Raji (cell line): ENCODE results near the gene LDLRAD4.

Experiments
- POLR2A ChIP-seq: IDR thresholded peaks from 2 replicates; pipeline ENCODE4 v1.6.1; 2011; ENCODE audit warnings: low read depth, low read length, control low read depth; ENCODE audit not compliant: insufficient read depth

Gene LDLRAD4

DNA sequence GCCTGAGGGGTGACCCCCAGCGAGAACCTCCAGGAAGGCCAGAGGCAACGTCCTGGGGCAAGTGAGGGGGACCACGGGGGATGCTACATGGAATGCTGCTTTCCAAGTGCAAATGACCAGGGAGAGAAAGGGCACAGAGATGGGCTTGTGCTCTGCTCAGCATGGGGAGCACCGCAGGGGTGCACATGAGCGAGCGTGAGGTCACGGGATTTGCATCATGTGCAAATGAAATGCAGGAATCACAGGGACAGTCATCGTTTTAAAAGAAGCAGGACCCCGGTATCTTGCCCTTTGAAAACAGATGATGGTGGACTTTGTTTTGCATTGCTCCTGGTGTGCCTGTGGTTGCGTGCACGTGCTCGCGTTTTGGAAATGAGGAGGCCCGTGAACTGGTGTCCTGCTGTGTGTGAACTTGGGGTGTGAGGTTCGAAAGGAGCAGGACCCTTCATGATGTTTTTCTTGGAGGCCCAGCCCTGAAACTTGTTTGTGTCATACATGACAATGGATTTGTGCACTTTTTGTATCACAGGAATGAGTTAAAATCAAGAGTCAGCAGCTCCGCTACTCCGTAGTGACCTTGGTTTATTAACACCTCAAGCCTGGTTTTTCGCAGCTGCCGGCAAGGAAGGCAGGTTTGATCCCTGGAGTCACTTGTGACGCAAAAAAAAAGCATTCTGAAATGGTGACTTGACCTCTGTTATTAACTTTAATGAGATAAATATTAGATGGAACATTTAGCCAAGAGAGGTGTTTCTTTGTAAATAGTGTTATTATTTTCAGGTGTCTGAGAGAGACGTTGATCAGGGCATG, 234.5 kb downstream of the LDLRAD4 start:
- no peak for TF ChIP-seq POLR2A

DNA sequence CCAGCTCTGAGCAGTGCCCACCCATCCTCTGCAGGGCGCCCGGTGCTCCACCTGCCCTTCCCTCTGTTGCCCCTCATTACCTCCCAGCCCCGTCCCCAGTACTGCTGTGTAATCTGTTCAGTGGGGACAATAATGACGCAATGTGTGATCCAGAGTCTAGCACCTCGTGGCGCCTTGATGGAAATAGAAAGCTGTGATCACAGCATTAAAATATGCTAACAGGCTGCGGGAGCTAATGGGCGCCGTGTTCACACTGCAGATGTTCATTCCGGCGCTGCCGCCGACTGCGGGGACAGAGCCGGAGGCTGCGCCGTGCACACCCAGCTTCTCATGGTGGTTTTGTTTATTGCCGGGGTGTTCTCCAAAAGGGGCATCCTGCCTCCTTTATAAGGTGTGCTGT, 235.2 kb downstream of the LDLRAD4 start:
- no peak for TF ChIP-seq POLR2A

- TF ChIP-seq POLR2A, result no peak
Measured at GRCh38 chr18:13454363-13455150, 236.0 kb downstream of the LDLRAD4 start.

DNA sequence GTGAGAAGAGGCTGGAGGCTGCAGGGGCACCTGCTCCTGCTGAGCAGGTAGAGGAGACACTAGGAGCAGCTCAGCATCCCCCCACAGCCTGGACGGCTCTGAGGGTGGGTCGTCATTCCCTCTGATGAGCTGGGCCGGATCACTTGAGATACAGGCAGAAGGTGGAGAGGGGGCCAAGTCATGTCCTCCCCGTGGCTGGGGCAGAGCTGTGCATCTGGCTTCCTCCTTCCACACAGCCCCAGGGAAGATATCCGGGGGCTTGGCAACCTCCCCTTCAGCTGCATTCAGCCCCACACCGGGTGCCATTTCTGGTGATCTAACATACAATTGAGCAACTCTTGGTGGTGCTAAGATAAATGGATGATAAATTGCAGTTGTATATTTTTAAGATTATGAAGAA, 236.9 kb downstream of the LDLRAD4 start:
- no peak for TF ChIP-seq POLR2A

- no peak for TF ChIP-seq POLR2A
Measured at GRCh38 chr18:13455960-13456481, 237.5 kb downstream of the LDLRAD4 start.

GRCh38 chr18:13456736-13457271, 238.2 kb downstream of the LDLRAD4 start:
- TF ChIP-seq POLR2A, result no peak

DNA sequence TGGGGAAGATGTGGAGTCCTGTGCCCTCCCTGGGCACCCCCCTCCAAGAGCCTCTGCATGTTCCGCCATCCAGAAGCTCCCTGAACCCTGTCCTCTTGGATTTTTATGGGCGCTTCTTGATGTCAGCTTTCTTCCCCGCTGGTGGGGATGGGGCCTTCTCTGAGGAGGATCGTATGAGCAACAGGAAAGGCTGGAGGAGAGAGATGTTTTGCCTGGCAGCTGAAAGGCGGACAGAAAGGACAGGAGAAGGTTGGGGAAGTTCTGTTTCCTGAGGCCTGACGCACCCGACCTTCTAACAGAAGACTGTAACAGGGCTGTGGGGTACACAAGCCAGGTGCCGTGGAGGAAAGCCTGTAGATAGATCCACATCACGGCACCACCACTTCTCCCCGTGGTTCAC, 238.8 kb downstream of the LDLRAD4 start:
- TF ChIP-seq POLR2A, result no peak

- TF ChIP-seq POLR2A, result no peak
Measured at GRCh38 chr18:13460946-13461345, 242.4 kb downstream of the LDLRAD4 start.

GRCh38 chr18:13461469-13461868, 242.9 kb downstream of the LDLRAD4 start:
- no peak for TF ChIP-seq POLR2A

DNA sequence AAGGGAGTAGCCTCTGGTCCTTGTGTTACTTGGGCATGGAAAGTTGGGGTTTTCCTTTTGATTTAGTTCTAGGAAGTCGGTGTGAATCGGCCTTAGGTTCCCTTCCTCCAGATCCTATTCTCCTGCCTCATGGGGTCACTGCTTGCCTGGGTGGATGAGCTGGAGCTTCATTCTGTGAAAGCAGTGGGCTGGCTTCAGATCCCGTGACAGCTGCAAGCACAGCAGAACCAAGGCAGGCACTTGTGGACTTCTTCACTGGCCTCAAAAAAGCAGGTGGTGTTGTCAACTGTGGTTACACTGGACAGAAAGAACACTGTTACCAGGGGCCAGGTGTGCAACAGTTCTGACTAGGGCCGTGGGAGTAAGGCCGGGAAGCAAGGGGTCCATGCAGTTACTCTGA, 243.4 kb downstream of the LDLRAD4 start:
- TF ChIP-seq POLR2A, result no peak

- TF ChIP-seq POLR2A, result no peak
Measured at GRCh38 chr18:13462686-13463085, 244.1 kb downstream of the LDLRAD4 start.

DNA sequence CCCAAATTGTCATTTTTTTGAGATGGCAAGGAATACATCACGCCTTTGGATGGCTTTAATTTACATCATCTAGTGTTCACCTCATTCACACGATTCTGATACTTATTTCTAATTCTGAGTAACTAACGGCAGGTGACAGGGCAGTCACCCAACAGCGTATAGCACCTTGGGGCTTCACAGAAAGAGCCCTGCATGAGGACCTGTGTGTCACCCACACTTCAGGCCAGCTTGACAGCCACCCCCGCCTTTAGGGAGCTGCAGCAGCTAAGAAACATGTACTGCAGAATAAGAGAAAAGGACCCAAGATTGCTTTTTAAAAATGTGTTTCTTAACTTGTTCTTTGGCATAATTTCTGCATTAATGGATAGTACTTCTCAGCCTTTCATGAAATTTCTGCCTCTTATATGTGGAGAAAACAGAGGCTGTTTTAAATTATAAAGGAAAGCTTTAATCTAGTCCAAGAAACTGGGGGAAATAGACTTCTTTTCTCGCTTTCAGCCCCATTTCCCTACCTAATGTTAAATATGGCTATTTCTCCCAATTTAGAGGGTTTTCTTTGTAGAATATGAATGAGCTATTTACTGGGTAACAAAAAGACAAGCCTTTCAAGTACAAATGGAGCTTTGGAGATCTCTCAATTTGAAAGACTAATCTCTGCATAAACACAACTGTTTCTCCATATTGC, 245.1 kb downstream of the LDLRAD4 start:
- no peak for TF ChIP-seq POLR2A

DNA sequence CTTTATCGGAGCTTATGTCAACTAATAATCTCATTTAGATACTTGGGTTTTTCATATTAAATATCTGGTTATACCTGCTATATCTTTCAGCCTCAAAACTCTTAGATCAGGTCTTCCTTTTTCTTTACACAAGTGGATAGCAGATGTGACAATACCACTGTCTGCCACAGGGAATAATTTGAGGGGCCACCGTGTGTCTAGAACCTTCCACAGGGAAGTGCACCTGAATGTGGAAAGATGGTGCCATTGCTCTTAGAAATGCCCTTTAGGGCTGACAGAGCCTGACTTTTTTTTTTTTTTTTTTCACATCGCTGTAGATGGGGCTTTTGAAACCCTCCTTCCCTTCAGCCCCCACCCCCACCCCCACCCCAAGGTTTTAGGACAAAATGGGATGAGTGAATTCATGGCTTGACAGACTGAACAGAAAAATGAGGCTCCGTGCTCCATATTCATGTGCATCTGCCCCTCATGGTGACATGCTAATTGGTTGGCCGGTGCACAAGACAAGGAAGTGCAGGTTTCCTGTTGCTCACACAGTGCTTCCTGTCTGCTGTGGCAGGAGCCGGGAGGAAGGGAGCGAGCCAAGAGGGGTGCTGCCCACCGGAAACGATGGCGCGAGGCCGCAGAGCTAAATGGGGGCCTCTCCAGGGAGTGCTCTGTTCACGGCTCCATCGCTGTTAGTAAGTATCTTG, 246.0 kb downstream of the LDLRAD4 start:
- no peak for TF ChIP-seq POLR2A

GRCh38 chr18:13465124-13465446, 246.5 kb downstream of the LDLRAD4 start:
- no peak for TF ChIP-seq POLR2A

GRCh38 chr18:13465476-13465875, 246.9 kb downstream of the LDLRAD4 start:
- no peak for TF ChIP-seq POLR2A

DNA sequence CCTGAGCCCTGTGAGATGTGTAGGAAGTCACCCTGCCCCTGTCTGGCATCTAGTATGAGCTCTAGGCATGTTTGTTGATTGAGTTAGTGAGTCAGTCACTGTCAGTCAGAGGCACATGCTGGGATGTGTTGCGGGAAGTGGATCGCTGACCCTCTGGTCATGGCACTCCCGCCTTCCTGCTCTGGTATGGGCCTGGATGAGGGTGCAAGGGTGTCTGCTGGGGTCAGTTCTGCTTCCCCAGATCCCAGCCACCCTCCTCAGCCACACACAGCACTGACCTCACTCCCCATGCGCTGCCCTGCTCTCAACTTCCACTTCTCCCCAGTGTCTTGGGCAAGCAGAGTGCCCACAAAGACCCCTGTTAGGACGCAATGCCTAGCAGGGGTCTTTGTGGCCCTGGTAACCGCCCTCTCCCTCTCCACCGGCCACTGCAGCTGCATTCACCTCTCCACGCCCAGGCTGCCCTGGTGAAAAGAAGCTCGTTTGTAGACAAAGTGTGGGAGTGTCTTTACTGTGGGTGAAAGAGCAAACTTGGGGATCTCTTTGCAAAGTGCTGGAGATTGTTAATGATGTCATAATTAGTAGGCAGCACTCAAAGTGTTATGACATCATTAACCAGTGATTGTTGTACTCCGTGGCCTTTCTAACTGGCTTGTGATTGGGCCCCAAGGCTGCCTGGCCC, 252.1 kb downstream of the LDLRAD4 start:
- no peak for TF ChIP-seq POLR2A
